ENCODE results near the gene BCAS1.

Gene BCAS1

DNA sequence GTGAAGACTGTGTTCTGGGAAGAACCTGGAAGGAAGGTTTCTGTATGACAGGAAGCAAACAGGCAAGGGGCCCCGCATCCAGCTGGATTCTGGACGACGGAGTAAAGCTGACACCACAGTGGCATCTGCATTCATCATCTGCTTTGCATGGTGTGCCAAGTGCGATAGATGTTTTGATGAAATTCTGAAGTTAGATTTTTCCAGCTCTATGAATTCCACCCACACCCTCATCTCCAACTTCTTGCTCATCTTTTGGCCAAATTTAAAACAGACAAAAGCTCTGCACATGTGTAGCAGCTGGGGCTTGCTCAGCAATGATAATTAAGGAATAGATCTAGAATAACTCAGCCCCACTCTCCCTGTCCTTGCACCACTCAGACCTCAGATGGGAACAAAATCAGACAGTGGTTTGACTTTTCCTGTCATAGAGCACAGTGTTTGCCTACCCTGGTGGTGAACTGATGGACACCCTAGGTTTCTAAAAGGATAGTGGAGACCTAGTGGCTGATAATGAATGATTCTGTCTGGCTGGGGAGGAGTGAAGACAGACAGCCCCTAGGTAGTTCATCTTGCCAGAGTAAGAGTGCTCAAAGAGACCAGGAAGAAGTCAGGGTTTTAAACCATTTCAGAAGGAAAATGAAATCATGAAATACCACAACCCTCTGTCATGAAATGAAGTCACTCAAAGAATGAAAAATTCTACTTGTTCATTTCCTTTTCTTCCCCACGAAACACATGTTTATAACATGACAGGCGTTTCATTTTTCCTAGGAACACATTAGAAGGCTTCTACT is 85.8 kb downstream of the BCAS1 start:
- Histone ChIP-seq H3K4me3 (ENCODE audit: low read length) (no peak overlapping the region), H3K23ac (ENCODE audit: low read length) (no peak overlapping the region), H3K4me2 (ENCODE audit: low read length) (no peak overlapping the region), H4K8ac (ENCODE audit: low read depth, low read length) (no peak overlapping the region), H3K56ac (ENCODE audit: low read length) (no peak overlapping the region), H2BK15ac (replicated peaks; ENCODE audit: low read depth) (no peak overlapping the region), H2BK120ac (ENCODE audit: low read depth, low read length) (no peak overlapping the region), H3K4me1 (ENCODE audit: control insufficient read depth, low read depth, low read length) (no peaks in the 10 kb centered on the region), H3K27me3 (ENCODE audit: insufficient read depth, low read length, poor library complexity) (no peaks in the 10 kb centered on the region), H2AK5ac (ENCODE audit: low read length) (no peak overlapping the region), H3K79me1 (ENCODE audit: low read length) (no peaks in the 10 kb centered on the region), H3K4ac (ENCODE audit: low read depth, low read length) (no peak overlapping the region), H3K79me2 (ENCODE audit: control insufficient read depth, insufficient read depth, low read length) (no peaks in the 10 kb centered on the region), H3K18ac (ENCODE audit: low read length) (no peak overlapping the region), H3K9ac (ENCODE audit: low read length) (no peak overlapping the region), H3K36me3 (ENCODE audit: control insufficient read depth, insufficient read depth, low read length) (no peaks in the 10 kb centered on the region), H3K27ac (ENCODE audit: low read depth, low read length) (no peak overlapping the region), H4K5ac (ENCODE audit: low read length) (no peak overlapping the region), H2BK5ac (ENCODE audit: low read length) (no peak overlapping the region)
- WGBS (ENCODE audit: extremely low coverage, insufficient coverage, low lambda C conversion rate): no CpG with 5 or more reads among the region's 6 CpGs
- no peak for DNase-seq

DNA sequence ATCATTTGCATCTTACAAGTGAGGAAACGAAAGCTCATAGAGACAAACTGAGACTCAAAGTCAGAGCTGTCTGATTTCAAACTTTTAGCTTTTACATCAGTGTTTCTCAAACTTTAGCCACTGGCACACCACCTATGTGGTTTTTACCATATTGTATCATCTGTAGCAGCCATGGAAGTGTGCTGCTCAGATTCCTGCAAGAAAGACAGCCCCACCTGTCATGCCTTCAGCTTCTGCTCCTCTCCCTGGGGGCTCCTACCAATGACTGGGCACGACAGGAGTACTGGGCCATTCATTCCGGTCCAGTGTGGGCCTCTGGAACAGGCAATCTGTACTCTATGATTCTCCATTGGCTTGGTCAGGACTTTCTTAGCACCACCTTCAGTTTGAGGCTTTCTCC is 87.0 kb downstream of the BCAS1 start:
- H4K8ac ChIP-seq (ENCODE audit: low read depth, low read length): no peak overlapping the region
- no peak overlapping the region for H3K27ac ChIP-seq (ENCODE audit: low read depth, low read length)
- H4K5ac ChIP-seq (ENCODE audit: low read length): no peak overlapping the region
- H3K18ac ChIP-seq (ENCODE audit: low read length): no peak overlapping the region
- no peak overlapping the region for H3K4me2 ChIP-seq (ENCODE audit: low read length)
- H2AK5ac ChIP-seq (ENCODE audit: low read length): no peak overlapping the region
- DNase-seq: no peak
- no peak overlapping the region for H3K4me3 ChIP-seq (ENCODE audit: low read length)
- H3K4ac ChIP-seq (ENCODE audit: low read depth, low read length): no peak overlapping the region
- H3K56ac ChIP-seq (ENCODE audit: low read length): no peak overlapping the region
- H3K36me3 ChIP-seq (ENCODE audit: control insufficient read depth, insufficient read depth, low read length): no peaks in the 10 kb centered on the region
- no peak overlapping the region for H2BK5ac ChIP-seq (ENCODE audit: low read length)
- no peaks in the 10 kb centered on the region for H3K79me2 ChIP-seq (ENCODE audit: control insufficient read depth, insufficient read depth, low read length)
- H3K79me1 ChIP-seq (ENCODE audit: low read length): no peaks in the 10 kb centered on the region
- WGBS (ENCODE audit: extremely low coverage, insufficient coverage, low lambda C conversion rate): no CpG with 5 or more reads among the region's 3 CpGs
- no peaks in the 10 kb centered on the region for H3K4me1 ChIP-seq (ENCODE audit: control insufficient read depth, low read depth, low read length)
- H3K27me3 ChIP-seq (ENCODE audit: insufficient read depth, low read length, poor library complexity): no peaks in the 10 kb centered on the region
- no peak overlapping the region for H3K9ac ChIP-seq (ENCODE audit: low read length)
- no peak overlapping the region for H3K23ac ChIP-seq (ENCODE audit: low read length)
- H2BK15ac ChIP-seq (replicated peaks; ENCODE audit: low read depth): no peak overlapping the region
- no peak overlapping the region for H2BK120ac ChIP-seq (ENCODE audit: low read depth, low read length)

DNA sequence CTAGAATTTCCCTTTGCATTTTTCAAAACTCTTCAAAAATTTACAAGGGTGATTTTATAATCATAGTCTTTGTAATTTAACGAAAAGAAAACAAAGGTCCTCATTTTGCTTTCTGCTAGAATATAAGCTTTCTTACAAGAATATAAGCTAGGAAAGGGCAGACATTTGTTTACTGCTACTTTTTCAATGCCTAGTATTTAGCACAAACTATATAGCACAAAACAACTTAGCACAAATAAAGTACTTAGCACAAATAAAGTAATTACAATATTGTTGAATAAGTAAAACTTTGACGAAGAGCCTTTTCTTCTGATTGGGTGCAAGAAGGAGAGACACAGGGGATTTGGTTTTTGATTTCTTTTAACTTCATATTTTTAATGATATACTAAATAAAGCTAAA is 87.8 kb downstream of the BCAS1 start:
- Histone ChIP-seq H3K23ac (ENCODE audit: low read length) (no peak overlapping the region), H2AK5ac (ENCODE audit: low read length) (no peak overlapping the region), H2BK120ac (ENCODE audit: low read depth, low read length) (no peak overlapping the region), H3K27me3 (ENCODE audit: insufficient read depth, low read length, poor library complexity) (no peaks in the 10 kb centered on the region), H3K56ac (ENCODE audit: low read length) (no peak overlapping the region), H2BK15ac (replicated peaks; ENCODE audit: low read depth) (no peak overlapping the region), H3K18ac (ENCODE audit: low read length) (no peak overlapping the region), H3K4me1 (ENCODE audit: control insufficient read depth, low read depth, low read length) (no peaks in the 10 kb centered on the region), H3K4ac (ENCODE audit: low read depth, low read length) (no peak overlapping the region), H3K9ac (ENCODE audit: low read length) (no peak overlapping the region), H4K5ac (ENCODE audit: low read length) (no peak overlapping the region), H2BK5ac (ENCODE audit: low read length) (no peak overlapping the region), H3K79me1 (ENCODE audit: low read length) (no peaks in the 10 kb centered on the region), H3K4me3 (ENCODE audit: low read length) (no peak overlapping the region), H3K4me2 (ENCODE audit: low read length) (no peak overlapping the region), H3K36me3 (ENCODE audit: control insufficient read depth, insufficient read depth, low read length) (no peaks in the 10 kb centered on the region), H3K27ac (ENCODE audit: low read depth, low read length) (no peak overlapping the region), H4K8ac (ENCODE audit: low read depth, low read length) (no peak overlapping the region), H3K79me2 (ENCODE audit: control insufficient read depth, insufficient read depth, low read length) (no peaks in the 10 kb centered on the region)
- DNase-seq: no peak
- WGBS (ENCODE audit: extremely low coverage, insufficient coverage, low lambda C conversion rate): no CpG with 5 or more reads among the region's 2 CpGs

DNA sequence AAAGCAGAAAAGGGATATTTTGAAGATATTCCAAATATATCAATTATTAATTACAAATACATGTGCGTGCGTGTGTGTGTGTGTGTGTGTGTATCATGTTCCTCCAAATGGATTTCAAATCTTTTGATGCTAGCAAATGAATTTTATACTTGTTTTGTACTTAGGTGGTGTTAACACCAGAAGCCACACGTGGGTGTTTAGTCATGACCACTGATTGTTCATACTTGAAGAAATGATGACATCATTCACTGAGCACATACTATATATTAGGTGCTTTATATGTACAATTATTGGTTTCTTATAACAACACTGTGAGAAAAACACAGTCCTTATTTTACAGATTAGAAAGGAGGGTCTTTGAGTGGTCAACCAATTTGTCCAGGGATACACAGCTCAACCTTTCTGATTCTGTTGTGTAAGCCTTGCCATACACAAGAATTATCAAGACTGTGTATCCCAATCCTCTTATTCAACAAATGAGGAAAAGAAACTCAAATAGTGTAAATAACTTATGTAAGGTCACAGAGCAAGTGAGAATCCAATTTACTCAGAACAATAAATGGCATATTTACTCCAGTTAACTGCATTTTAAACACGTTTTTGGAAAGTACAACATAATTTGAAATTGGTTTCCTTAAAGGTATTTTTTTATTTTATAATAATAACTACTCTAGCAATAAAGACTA is 88.5 kb downstream of the BCAS1 start:
- Histone ChIP-seq H3K27ac (ENCODE audit: low read depth, low read length) (no peak overlapping the region), H3K79me1 (ENCODE audit: low read length) (no peaks in the 10 kb centered on the region), H3K4me3 (ENCODE audit: low read length) (no peak overlapping the region), H3K4me2 (ENCODE audit: low read length) (no peak overlapping the region), H3K79me2 (ENCODE audit: control insufficient read depth, insufficient read depth, low read length) (no peaks in the 10 kb centered on the region), H3K18ac (ENCODE audit: low read length) (no peak overlapping the region), H3K27me3 (ENCODE audit: insufficient read depth, low read length, poor library complexity) (no peaks in the 10 kb centered on the region), H4K5ac (ENCODE audit: low read length) (no peak overlapping the region), H2AK5ac (ENCODE audit: low read length) (no peak overlapping the region), H3K9ac (ENCODE audit: low read length) (no peak overlapping the region), H3K36me3 (ENCODE audit: control insufficient read depth, insufficient read depth, low read length) (no peaks in the 10 kb centered on the region), H2BK15ac (replicated peaks; ENCODE audit: low read depth) (no peak overlapping the region), H4K8ac (ENCODE audit: low read depth, low read length) (no peak overlapping the region), H3K23ac (ENCODE audit: low read length) (no peak overlapping the region), H3K4me1 (ENCODE audit: control insufficient read depth, low read depth, low read length) (no peaks in the 10 kb centered on the region), H3K4ac (ENCODE audit: low read depth, low read length) (no peak overlapping the region), H3K56ac (ENCODE audit: low read length) (no peak overlapping the region), H2BK120ac (ENCODE audit: low read depth, low read length) (no peak overlapping the region), H2BK5ac (ENCODE audit: low read length) (no peak overlapping the region)
- no CpG with 5 or more reads among the region's 4 CpGs for WGBS (ENCODE audit: extremely low coverage, insufficient coverage, low lambda C conversion rate)
- no peak for DNase-seq

DNA sequence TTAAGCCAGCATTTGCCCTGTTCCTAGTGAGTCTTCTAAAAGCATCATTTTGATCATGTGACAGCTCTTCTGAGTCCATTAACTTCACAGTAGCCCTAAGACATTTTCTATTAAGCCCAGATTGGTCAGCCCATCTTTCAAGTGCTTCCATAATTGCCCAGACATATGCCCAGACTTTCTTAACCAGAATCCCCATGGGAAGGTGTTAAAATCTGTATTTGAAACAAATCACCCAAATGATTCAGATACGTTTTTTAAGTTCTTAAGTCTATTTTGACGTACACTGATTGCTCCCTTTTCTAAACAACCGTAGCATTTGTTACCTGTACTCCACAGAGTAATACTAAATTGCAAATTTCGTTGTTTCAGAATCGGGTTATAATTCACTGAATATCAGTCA is 89.3 kb downstream of the BCAS1 start:
- Histone ChIP-seq H3K36me3 (ENCODE audit: control insufficient read depth, insufficient read depth, low read length) (no peaks in the 10 kb centered on the region), H3K4me1 (ENCODE audit: control insufficient read depth, low read depth, low read length) (no peaks in the 10 kb centered on the region), H3K18ac (ENCODE audit: low read length) (no peak overlapping the region), H3K79me2 (ENCODE audit: control insufficient read depth, insufficient read depth, low read length) (no peaks in the 10 kb centered on the region), H3K27me3 (ENCODE audit: insufficient read depth, low read length, poor library complexity) (no peaks in the 10 kb centered on the region), H3K4ac (ENCODE audit: low read depth, low read length) (no peak overlapping the region), H3K56ac (ENCODE audit: low read length) (no peak overlapping the region), H2BK120ac (ENCODE audit: low read depth, low read length) (no peak overlapping the region), H2BK5ac (ENCODE audit: low read length) (no peak overlapping the region), H3K4me2 (ENCODE audit: low read length) (no peak overlapping the region), H3K23ac (ENCODE audit: low read length) (no peak overlapping the region), H2BK15ac (replicated peaks; ENCODE audit: low read depth) (no peak overlapping the region), H3K79me1 (ENCODE audit: low read length) (no peaks in the 10 kb centered on the region), H4K8ac (ENCODE audit: low read depth, low read length) (no peak overlapping the region), H3K9ac (ENCODE audit: low read length) (no peak overlapping the region), H4K5ac (ENCODE audit: low read length) (no peak overlapping the region), H2AK5ac (ENCODE audit: low read length) (no peak overlapping the region), H3K4me3 (ENCODE audit: low read length) (no peak overlapping the region), H3K27ac (ENCODE audit: low read depth, low read length) (no peak overlapping the region)
- DNase-seq: no peak
- WGBS (ENCODE audit: extremely low coverage, insufficient coverage, low lambda C conversion rate): no CpG with 5 or more reads among the region's 5 CpGs
